NCI-H1930 (cell line): ENCODE measurements around the gene UGCG.
A peak's percentile ranks its signal among the peaks of the same experiment; 100 is the strongest.
"Not testable (repeated sequence)": the region's sequence is repeated elsewhere in the genome, so short reads cannot be mapped to it uniquely, and the experiment has no call there.

Experiments used
- DNase-seq, 2 experiments: peaks; one replicate each; lab custom pipeline; 2025; lab: John Stamatoyannopoulos, UW

UGCG gene

DNA sequence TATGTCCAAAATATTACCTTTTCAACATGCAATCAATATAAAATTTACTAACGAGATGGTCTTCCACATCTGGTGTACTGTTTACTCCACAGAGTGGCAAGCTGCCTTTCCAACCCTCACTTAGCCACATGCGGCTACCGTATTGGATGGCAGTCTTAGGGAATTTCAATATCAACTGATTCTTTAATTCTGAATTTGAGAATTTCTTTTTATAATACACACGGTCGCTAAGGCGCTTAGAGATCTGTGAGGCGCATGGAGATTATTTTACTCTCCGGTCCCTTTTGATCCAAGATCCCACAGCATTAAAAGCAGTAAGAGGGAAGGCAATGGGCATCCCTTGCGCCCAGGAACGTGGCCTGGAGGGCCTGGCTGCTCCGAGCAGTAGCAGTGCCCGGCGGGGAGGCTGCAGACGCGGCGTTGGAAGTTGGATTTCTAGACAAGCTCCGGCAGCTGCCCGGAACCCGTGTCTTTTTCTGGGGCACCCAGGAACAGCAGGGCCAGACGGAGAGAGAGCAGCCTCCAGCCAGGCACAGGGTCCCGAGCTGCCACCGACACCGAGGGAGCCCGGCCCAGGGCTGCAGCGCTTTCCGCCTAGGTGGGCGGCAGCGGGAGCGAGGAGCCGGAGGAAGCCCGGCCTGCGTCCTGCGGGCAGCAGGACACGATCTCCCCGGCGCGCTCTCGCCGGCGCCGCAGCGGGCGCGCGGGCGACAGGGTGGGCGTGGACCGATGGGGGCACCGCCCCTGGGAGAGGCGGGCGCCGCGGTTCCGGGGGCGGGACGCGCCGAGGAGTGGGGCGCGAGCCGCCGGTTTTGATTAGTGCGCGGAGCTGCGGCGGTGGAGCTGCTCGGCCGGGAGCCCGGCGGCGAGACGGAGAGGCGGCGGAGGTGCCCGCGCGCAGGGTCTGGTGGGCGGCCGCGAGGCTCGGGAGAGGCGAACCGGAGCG lies at the start of gene UGCG:
Gene UGCG (plus strand): TSS at position 819 of the 946 bp plus-strand sequence. CDS start 402 bp downstream, outside the sequence.
- peak; percentile 74 to 90 for DNase-seq

DNA sequence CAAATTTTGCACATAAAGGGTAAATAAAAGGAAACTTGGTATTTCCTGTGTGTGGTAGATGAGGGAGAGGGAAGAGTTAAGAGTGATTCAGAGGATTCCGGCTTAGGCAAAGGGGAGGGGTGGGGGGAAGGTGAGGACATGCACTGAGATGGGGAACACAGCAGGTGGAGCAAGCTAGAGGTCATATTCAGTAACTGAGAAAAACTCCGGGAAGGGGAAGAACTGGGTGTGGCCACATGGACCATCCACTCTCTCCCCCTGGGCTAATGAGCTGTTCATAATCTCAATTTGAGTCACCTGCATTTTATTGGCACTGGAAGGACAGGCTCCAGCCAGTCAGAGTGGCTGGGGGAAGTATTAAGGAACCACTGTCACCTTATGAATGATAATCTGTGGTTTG lies 45.1 kb upstream of the UGCG start:
- no peak for DNase-seq

DNA sequence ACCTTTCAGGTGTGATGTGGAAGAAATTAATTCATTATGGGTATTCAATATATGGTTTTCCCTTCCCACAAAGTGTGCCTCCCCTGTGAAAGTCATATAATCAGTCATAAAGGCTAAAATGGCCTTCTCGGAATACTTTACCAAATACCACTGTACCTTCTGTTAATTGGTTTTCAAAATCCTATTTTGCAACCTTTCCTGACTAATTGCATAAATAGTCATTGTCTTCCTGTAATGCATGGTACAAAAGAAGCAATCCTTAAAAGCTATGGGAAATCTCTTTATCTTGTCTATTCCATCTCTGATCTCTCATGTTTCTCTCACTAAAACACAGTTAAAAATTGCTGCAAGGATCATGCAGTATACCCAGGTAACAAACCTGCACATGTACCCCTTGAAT lies 44.3 kb upstream of the UGCG start:
- DNase-seq, result no peak

DNA sequence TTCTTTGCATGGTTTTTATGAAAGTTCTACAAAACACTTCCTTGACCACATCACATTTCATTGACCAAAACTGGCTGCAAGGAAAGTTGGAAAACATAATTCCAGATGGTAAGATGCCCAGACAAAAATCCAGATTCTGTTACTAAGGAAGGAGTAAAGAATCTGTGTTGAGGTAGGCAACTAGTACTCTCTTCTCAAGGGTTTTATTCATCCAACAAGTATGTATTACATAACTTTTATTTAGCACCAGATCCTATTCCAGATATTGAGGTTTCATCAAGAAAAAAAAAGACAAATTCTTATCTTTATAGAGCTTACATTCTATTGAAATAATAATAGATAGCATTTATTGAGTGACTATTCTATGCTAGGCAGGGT lies 43.2 kb upstream of the UGCG start:
- no peak for DNase-seq

DNA sequence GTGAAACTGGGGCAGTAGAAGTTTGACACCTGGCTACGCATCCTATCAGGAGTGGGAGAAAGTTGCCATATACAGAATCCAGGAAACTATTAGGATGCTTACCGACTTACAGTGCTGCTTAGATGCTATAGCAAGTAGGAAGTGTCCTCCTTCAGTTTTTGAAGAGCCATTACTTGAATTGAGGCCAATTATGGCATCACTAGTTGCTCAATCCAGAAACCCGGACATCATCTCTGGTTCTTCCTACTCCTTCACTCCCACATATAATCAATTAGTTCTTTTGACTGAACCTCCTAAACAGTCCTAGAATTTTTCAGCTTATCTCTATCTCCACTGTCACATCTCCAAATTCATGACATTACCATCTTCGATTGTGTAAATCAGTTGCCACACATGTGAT lies 41.8 kb upstream of the UGCG start:
- DNase-seq, result no peak

DNA sequence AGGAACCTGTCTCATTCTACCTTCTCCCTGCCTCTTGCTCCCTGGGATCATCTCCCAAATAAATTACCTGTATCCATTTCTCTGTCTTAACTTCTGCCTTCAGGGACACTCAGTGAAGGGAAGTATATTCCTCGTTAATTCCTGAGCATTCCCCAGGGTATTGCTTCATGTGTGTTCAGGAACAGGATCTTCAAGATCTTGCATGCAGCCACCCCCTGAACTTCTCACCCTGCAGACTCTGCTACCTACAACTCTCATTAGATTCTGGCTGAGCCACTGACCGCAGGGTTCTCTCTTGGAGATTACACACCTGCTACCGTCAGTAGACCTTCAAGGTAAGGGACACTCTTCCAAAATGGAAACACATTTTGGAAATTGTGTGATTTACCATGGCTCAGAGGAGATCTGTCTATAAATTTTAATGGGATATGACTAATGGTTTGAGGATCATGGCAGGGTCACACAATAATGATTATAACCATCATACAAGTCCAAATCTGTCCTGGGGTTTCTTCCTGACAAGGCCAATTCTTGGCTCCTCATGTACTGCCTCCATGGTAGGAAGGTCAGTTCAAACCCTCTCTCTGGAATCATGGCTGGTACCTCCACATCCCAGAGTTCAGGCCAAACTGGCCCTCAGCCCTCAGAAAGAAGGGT lies 38.9 kb upstream of the UGCG start:
- DNase-seq, result no peak

DNA sequence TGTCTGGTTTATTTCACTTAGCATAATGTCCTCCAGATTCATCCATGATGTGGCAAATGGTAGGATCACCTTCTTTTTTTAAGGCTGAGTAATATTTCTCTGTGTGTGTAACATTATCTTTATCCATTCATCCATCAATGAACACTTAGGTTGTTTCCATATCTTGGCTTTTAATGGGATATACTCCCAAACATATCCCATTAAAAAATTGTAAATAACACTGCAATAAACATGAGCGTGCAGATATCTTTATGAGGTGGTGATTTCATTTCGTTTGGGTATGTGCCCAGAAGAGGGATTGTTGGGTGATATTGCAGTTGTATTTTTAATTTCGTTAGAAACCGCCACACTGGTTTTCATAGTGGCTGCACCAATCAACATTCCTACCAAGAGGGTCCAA lies 36.2 kb upstream of the UGCG start:
- no peak for DNase-seq

DNA sequence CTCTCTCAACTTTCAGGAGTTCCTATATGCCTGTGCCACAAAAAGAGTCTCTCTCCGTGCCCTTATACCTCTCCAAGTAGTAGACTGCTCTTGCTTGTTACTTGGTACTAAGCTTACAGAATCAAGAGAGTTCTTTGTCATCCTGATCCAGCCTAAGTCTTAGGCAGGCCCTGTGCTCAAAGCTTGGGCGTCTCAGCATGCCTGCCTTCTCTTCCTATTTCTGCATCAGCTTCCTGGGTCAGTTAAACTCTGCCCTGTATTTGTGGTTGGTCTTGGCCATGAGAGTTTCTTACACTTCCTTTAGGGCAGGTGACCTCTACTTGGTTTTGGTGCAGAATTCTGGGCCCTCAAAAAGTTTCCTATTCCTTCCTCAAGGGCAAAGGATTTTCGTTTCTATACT lies 33.0 kb upstream of the UGCG start:
- DNase-seq, result no peak

DNA sequence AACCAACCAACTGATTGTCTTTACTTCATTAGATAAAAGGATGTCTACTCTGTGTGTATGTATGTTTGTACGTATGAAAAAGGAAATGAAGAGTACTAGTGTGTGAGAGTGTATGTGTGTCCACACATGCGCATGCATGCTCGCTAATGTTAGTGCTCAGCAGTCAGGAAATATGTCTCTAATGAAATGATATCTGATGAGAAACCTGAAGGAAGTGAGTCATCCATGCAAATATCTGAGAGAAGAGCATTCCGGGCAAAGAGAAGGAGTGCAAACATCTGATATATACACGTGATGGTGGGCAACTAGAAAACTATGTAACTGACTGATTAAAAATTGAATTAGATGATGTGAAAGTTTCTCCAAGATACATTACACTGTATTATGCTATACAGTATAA lies 29.6 kb upstream of the UGCG start:
- no peak for DNase-seq

DNA sequence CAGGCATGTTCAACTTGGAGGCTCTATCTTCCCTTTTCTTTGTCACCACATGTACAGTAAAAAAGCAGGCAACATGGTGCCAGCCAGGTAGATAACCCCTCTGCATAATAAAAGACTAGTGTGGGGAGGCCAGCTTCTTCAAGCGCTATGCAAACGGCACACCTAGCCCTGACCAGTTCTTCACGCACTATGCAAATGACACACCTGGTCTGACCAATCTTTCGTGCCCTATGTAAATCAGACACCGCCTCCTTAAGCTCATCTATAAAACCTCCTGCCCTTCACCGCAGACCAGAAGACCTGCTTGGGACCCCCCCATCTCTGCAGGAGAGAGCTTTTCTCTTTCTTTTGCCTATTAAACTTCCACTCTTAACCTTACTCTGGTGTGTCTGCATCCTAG lies 28.1 kb upstream of the UGCG start:
- DNase-seq, result no peak

DNA sequence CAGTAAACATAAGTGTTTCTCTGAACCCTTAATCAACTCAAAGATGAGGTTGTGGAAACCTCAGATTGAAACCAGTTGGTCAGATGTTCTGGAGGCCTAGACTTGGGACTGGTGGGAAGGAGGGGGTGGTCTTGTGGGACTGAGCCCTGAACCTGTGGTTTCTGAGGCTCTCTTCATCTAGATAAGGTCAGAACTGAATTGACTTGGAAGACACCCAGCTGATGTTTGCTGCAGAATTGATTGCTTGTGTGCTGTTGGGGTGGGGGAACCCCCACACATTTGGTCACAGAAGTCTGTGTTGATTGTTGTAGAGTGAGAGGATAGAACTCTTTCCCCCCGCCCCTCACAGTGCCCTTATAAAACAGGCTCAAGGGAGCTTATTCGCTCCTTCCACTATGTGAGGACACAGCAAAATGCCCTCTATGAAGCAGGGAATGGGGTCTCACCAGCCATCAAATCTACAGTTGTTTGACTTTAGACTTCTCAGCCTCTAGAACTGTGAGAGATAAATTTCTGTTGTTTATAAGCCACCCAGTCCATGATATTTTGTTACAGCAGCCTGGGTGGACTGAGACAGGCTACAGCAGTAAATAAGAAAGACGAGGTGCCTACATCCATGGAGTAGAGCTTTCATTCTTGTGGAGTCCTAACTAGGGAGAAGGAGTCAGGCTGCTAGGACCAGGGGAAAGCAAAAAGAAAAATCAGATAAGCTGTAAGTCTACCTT lies 25.7 kb upstream of the UGCG start:
- no peak for DNase-seq

DNA sequence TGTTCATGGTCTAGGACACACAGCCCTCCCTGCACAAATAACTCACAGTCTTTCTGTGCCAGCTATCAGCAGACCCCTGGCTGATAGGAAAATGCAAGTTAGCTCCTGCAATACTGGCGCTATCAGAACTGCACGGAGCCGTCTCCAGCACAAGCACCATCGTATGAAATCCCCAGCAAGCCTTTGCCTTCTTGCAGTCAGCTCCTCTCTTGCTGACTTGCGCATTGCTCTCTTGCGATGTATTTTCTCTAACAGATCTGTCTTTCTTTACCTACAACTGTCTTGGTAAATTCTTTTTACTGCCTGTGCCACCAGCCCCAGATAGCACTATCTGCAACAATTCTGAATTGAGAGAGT lies 25.1 kb upstream of the UGCG start:
- DNase-seq, result no peak

DNA sequence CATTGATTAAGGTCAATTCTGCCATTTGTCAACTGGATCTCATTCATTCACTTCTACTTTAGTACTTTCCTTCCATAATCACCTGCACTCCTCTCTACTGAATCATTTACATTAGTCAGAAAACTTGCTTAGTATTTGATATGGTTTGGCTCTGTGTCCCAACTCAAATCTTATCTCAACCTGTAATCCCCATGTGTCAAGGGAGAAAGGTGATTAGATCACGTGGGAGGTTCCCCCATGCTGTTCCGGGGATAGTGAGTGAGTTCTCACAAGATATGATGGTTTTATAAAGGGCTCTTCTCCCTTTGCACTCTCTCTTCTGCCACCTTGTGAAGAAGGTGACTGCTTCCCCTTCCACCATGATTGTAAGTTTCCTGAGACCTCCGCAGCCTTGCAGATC lies 23.7 kb upstream of the UGCG start:
- DNase-seq, result no peak

DNA sequence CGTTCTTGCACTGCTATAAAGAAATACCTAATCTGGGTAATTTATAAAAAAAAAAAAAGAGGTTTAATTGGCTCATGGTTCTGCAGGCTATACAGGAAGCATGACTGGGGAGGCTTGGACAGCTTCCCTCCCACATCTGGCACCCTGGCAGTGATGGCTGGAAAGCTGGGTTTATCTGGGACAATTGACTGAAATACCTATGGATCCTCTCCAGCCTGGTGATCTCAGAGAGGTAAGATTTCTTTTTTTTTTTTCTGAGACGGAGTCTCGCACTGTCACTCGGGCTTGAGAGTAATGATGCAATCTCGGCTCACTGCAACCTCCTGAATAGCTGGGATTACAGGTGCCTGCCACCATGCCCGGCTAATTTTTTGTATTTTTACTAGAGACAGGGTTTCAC lies 22.7 kb upstream of the UGCG start:
- DNase-seq, result no peak

DNA sequence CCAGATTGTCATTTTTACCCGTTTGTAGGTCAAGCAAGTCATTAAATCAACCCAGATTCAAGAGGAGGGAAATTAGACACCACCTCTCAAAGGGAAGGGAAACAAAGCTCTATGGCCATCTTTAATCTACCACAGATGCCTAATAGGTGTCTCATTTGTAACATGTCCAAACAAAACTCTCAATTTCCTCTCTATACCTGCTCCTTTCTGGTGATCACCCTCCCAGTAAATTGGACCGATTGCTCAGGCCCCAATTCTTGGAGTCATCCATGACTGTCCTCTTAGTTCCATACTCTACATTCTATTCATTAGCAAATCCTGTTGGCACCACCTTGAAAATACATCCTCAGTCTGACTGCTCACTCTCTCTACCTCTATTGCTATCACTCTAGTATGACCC lies 22.1 kb upstream of the UGCG start:
- DNase-seq, result no peak

DNA sequence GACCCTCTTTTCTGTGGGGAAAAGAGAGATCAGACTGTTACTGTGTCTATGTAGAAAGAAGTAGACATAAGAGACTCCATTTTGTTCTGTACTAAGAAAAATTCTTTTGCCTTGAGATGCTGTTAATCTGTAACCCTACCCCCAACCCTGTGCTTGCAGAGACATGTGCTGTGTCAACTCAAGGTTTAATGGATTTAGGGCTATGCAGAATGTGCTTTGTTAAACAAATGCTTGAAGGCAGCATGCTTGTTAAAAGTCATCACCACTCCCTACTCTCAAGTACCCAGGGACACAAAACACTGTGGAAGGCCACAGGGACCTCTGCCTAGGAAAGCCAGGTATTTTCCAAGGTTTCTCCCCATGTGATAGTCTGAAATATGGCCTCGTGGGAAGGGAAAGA lies 21.3 kb upstream of the UGCG start:
- not testable (repeated sequence) for DNase-seq

DNA sequence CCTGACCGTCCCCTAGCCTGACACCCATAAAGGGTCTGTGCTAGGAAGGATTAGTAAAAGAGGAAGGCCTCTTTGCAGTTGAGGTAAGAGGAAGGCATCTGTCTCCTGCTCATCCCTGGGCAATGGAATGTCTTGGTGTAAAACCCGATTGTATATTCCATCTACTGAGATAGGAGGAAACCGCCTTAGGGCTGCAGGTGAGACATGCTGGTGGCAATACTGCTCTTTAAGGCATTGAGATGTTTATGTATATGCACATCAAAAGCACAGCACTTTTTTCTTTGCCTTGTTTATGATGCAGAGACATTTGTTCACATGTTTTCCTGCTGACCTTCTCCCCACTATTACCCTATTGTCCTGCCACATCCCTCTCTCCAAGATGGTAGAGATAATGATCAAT lies 20.9 kb upstream of the UGCG start:
- not testable (repeated sequence) for DNase-seq

DNA sequence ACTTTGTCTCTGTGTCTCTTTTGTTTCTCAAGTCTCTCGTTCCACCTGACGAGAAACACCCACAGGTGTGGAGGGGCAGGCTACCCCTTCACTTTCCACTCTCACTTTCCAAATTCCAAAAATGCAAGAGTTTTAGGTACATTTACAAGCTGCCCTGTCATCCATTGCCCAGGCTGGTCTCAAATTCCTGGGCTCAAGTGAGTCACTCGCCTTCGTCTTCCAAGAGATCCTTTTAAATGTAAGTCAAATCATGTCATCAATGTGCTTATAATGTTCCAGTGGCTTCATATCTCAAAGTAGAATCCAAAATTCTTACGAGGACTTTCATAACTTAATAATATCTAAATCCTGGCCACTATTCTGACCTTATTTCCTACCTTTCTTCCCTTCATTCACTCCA lies 20.4 kb upstream of the UGCG start:
- no peak for DNase-seq

DNA sequence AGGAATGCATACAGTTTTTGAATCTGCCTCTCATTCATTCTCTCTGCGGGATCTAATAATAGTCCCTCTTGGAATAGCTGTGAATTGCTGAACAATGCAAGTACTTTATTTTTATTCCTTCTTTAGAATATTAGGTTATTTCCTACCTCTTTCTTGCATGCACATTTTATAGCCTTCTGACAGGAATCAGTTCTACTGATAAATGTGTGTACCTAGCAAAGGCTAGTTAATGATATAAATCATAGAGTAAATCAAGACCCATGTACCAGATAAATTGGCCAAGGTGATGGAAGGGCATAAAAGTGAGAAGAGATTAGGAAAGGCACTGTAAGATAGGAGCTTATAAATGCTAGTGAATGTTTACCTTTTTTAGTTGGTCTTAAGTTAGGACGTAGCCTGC lies 19.2 kb upstream of the UGCG start:
- no peak for DNase-seq

DNA sequence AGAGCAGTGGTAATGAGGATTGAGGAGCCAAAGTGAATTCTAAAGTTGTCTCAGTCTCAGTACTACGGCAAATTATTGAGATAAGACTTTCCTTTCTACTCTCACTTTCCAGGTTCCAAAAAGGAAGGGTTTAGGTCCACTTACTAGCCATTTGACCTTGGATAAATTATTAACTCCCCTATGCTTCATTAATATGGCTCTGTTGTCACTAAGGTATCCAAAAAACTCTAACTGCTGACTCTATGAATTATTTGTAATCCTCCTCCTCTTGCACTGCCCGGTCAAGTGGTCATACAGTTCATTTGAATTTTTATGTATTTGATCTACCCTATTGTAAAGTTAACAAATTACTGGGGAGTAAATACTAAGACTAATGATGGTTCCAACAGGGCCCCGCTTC lies 17.7 kb upstream of the UGCG start:
- DNase-seq, result no peak

DNA sequence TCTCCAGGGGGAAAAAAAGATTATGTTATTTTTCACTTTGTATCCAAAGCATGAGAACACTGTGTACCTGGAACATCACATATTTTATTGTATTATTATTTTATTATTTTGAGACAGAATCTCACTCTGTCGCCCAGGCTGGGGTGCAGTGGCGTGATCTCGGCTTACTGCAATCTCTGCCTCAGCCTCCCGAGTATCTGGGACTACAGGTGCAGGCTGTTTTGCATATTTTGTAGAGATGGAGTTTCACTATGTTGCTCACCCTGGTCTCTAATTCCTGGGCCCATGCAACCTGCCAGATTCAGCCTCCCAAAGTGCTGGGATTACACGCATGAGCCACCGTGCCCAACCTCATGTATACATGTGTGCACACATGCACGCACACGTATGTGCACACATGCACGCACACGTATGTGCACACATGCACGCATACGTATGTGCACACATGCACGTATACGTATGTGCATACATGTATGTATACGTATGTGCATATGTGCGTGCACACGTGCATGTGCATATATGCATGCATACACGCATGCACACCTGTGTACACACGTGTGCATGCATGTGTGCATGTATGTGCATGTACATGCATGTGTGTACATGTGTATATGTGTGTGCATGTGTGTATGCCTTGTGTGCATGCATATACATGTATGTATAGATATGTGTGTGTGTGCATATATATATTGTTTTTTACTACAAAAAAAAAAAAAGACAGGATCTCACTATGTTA lies 9.5 kb upstream of the UGCG start:
- DNase-seq, result no peak

DNA sequence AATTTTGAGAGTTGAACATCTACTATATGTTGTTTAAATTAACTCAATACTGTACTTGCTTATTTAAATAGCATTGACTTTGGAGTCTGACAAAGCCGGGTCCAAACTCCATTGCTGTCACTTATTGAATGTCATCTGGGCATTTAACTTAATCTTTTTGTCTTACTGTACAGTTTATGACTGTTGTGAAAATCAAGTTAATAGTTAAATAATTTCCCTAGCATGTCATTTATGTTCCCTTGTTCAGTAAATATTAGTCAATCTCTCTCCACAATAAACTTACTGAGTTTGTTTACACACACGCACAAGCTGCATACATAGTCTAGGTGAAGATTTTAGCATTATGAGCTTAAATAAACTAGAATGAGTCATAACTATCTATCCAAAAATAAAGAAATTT lies 6.3 kb upstream of the UGCG start:
- DNase-seq, result no peak
